HCT116 (cell line): ENCODE measurements around the gene TMTC1. TPM values are rescaled to one million over a fixed set of nuclear protein-coding genes. Genes with fewer than 3 reads are reported as not detected.

Source experiments
- ATAC-seq: fragments of 200-7000 bp; cut with Tn5 transposase; 2 replicates; pipeline ENCODE4 v1.9.1; 2020; ENCODE audit warnings: mild to moderate bottlenecking, moderate library complexity
- BruUV-seq: library from RNA; stranded (reverse); fragments of 400-500 nt; replicated peaks from 2 replicates; lab custom pipeline; 2021; lab: Mats Ljungman, UMichigan
- CTCF ChIA-PET: fragments of 300-600 bp; sonication (Branson Sonifier 250); formaldehyde crosslinking; loops from one replicate; lab custom pipeline; 2021; ENCODE audit warnings: antibody characterized with exemption; lab: Charles Lee
- POLR2A ChIA-PET: fragments of 300-600, 350-600 bp; sonication (Branson Sonifier 250); formaldehyde crosslinking; loops from one replicate; lab custom pipeline; 2021; ENCODE audit warnings: antibody characterized with exemption; lab: Charles Lee
- RAD21 ChIA-PET, 2 experiments: fragments of 300-600 bp; sonication (Branson Sonifier 250); formaldehyde crosslinking; loops; one replicate each; lab custom pipeline; 2023; ENCODE audit warnings: low total read pairs in 2 of 2; ENCODE audit not compliant: uncharacterized antibody in 2 of 2, unreplicated experiment in 2 of 2, low non-redundant PET in 1 of 2; lab: Charles Lee
- DNase-seq: peaks from one replicate; pipeline ENCODE4 v3.0.0-alpha.2; 2010; ENCODE audit warnings: low read depth, low spot score
- H2AFZ ChIP-seq: fragments of 200-600 bp; shearing (Covaris generic), sonication (generic); 2 replicates; pipeline ENCODE4 v1.6.1; 2017; ENCODE audit warnings: low read depth, mixed run types, mixed read lengths, antibody characterized with exemption, low read length; ENCODE audit not compliant: poor library complexity, severe bottlenecking
- H3K27ac ChIP-seq: 2 replicates; pipeline ENCODE4 v1.5.1; 2012; ENCODE audit warnings: low read depth, low read length
- H3K27me3 ChIP-seq: fragments of 200-600 bp; sonication (generic); 2 replicates; pipeline ENCODE4 v1.6.1; 2016; ENCODE audit warnings: mixed run types, low read length, mixed read lengths; ENCODE audit not compliant: insufficient read depth
- H3K36me3 ChIP-seq, 2 experiments: fragments of 200-500 bp in 1 of 2; fragments of 200-600 bp in 1 of 2; sonication (Bioruptor generic) in 1 of 2; sonication (generic) in 1 of 2; 2 replicates each; pipeline versions ENCODE4 v1.5.1 to v1.6.1; 2014 to 2016; ENCODE audit warnings: low read length in 2 of 2, inconsistent platforms in 1 of 2, mixed read lengths in 1 of 2, mixed run types in 1 of 2; ENCODE audit not compliant: insufficient read depth in 2 of 2, control insufficient read depth in 1 of 2
- H3K4me1 ChIP-seq, 2 experiments: fragments of 200-600 bp in 1 of 2; sonication (generic) in 1 of 2; 2 replicates each; pipeline versions ENCODE4 v1.5.1 to v1.6.1; 2012 to 2017; ENCODE audit warnings: low read length in 2 of 2, inconsistent platforms in 1 of 2, mild to moderate bottlenecking in 1 of 2, mixed read lengths in 1 of 2, mixed run types in 1 of 2, moderate library complexity in 1 of 2; ENCODE audit not compliant: insufficient read depth in 2 of 2, control insufficient read depth in 1 of 2
- H3K4me2 ChIP-seq: fragments of 200-600 bp; sonication (generic); 2 replicates; pipeline ENCODE4 v1.6.1; 2017; ENCODE audit warnings: mixed run types, low read length, mixed read lengths
- H3K4me3 ChIP-seq, 2 experiments: fragments of 200-600 bp in 1 of 2; sonication (generic) in 1 of 2; replicated peaks in 1 of 2; 2 replicates each; pipeline ENCODE4 v1.5.1; 2011 to 2016; ENCODE audit warnings: low read length in 2 of 2, control low read depth in 1 of 2, low read depth in 1 of 2, mild to moderate bottlenecking in 1 of 2, mixed read lengths in 1 of 2, mixed run types in 1 of 2
- H3K79me2 ChIP-seq: fragments of 200-600 bp; sonication (generic); 2 replicates; pipeline ENCODE4 v1.6.1; 2017; ENCODE audit warnings: mild to moderate bottlenecking, mixed run types, low read length, moderate library complexity, mixed read lengths; ENCODE audit not compliant: insufficient read depth
- H3K9ac ChIP-seq: fragments of 200-600 bp; sonication (generic); 2 replicates; pipeline ENCODE4 v1.6.1; 2016; ENCODE audit warnings: low read length, mixed read lengths
- H3K9me2 ChIP-seq: fragments of 200-600 bp; sonication (generic), shearing (Covaris generic); 2 replicates; pipeline ENCODE4 v1.6.1; 2017; ENCODE audit warnings: mixed run types, mild to moderate bottlenecking, moderate library complexity; ENCODE audit not compliant: insufficient read depth
- H3K9me3 ChIP-seq, 2 experiments: fragments of 200-500 bp in 1 of 2; fragments of 200-600 bp in 1 of 2; sonication (Bioruptor generic) in 1 of 2; sonication (generic) in 1 of 2; 2 replicates each; pipeline ENCODE4 v1.6.1; 2014 to 2017; ENCODE audit warnings: low read length in 2 of 2, mixed read lengths in 2 of 2, inconsistent platforms in 1 of 2, low read depth in 1 of 2, mild to moderate bottlenecking in 1 of 2, mixed run types in 1 of 2, moderate library complexity in 1 of 2; ENCODE audit not compliant: control insufficient read depth in 1 of 2, insufficient read depth in 1 of 2
- H4K20me1 ChIP-seq: fragments of 200-600 bp; sonication (generic), shearing (Covaris generic); 2 replicates; pipeline ENCODE4 v1.6.1; 2017; ENCODE audit warnings: mixed run types, mild to moderate bottlenecking, moderate library complexity; ENCODE audit not compliant: insufficient read depth
- ELF1 ChIP-seq: IDR thresholded peaks from 2 replicates; pipeline ENCODE4 v1.6.1; 2012; ENCODE audit warnings: low read depth, borderline replicate concordance
- EZH2phosphoT487 ChIP-seq: fragments of 200-600 bp; IDR thresholded peaks from 2 replicates; pipeline ENCODE4 v1.6.1; 2018; ENCODE audit warnings: antibody characterized with exemption, borderline replicate concordance
- FOSL1 ChIP-seq: IDR thresholded peaks from 2 replicates; pipeline ENCODE4 v1.6.1; 2012; ENCODE audit warnings: low read depth
- POLR2AphosphoS5 ChIP-seq: IDR thresholded peaks from 2 replicates; pipeline ENCODE4 v1.6.1; 2011; ENCODE audit warnings: mild to moderate bottlenecking, low read depth, low read length, moderate library complexity
- SIN3A ChIP-seq: IDR thresholded peaks from 2 replicates; pipeline ENCODE4 v1.6.1; 2012; ENCODE audit warnings: low read depth
- SP1 ChIP-seq: IDR thresholded peaks from 2 replicates; pipeline ENCODE4 v1.6.1; 2012; ENCODE audit warnings: low read depth
- TCF7L2 ChIP-seq: IDR thresholded peaks from 2 replicates; pipeline ENCODE4 v1.7.0; 2011; ENCODE audit warnings: borderline replicate concordance, inconsistent platforms; ENCODE audit not compliant: insufficient read depth, insufficient read length; ENCODE audit errors: extremely low read depth
- YY1 ChIP-seq: IDR thresholded peaks from 2 replicates; pipeline ENCODE4 v1.6.1; 2011; ENCODE audit warnings: low read length, low read depth, moderate library complexity, mild to moderate bottlenecking; ENCODE audit not compliant: insufficient replicate concordance; ENCODE audit errors: extremely low read depth
- ZFX ChIP-seq: fragments of 450-650 bp; IDR thresholded peaks from 2 replicates; pipeline ENCODE4 v1.6.1; 2017
- ZNF274 ChIP-seq: fragments of 200-500 bp; sonication (Bioruptor generic); IDR thresholded peaks from 2 replicates; pipeline ENCODE4 v1.6.1; 2014; ENCODE audit warnings: mild to moderate bottlenecking, low read depth, low read length, inconsistent platforms
- intact Hi-C: fragments of 100-400 bp; cut with micrococcal nuclease; formaldehyde crosslinking; loops from 2 replicates; pipeline ENCODE4 v1.10.0; 2022
- total RNA-seq: library from RNA; stranded (reverse); gene quantifications from one replicate; pipeline ENCODE4 v1.2.1, GENCODE V29; 2021; ENCODE audit not compliant: unreplicated experiment
- TF ChIP-seq, protein P1 (sequence below): IDR thresholded peaks from 2 replicates; pipeline ENCODE4 v1.6.1; 2012; ENCODE audit warnings: low read depth
- TF ChIP-seq, protein P2 (sequence below): IDR thresholded peaks from 2 replicates; pipeline ENCODE4 v1.6.1; 2012

Gene TMTC1
- total RNA-seq, 1 experiment from 2014 or later, result 2.0 TPM

DNA sequence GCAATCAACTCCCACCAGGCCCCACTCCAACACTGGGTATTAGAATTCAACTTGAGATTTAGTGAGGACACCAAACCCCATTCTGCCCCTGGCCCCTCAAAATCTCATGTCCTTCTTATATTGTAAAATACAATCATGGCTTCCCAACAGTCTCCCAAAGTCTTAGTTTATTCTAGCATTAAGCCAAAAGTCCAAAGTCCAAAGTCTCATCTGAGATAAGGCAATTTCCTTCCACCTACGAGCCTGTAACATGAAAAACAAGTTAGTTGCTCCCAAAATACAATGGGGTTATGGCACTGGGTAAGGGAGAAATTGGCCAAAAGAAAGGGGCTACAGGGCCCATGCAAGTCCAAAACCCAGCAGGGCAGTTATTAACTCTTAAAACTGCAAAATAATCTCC, 46.6 kb upstream of the TMTC1 start:
- H3K27ac ChIP-seq, result no peak overlapping the region
- H3K9ac ChIP-seq, result no peak overlapping the region
- H3K9me2 ChIP-seq, result no peaks in the 10 kb centered on the region
- intact Hi-C loops, result no loop called here
- POLR2A ChIA-PET, result no interaction called here
- H3K4me1 ChIP-seq, result peaks cover 0 to 3% of the 10 kb centered on the region in 2 experiments; a peak in 1 of 4 replicates
- H3K4me3 ChIP-seq, result no peak overlapping the region
- no peak overlapping the region for H2AFZ ChIP-seq
- H3K36me3 ChIP-seq, result no peaks in the 10 kb centered on the region
- TF ChIP-seq, protein P1, sequence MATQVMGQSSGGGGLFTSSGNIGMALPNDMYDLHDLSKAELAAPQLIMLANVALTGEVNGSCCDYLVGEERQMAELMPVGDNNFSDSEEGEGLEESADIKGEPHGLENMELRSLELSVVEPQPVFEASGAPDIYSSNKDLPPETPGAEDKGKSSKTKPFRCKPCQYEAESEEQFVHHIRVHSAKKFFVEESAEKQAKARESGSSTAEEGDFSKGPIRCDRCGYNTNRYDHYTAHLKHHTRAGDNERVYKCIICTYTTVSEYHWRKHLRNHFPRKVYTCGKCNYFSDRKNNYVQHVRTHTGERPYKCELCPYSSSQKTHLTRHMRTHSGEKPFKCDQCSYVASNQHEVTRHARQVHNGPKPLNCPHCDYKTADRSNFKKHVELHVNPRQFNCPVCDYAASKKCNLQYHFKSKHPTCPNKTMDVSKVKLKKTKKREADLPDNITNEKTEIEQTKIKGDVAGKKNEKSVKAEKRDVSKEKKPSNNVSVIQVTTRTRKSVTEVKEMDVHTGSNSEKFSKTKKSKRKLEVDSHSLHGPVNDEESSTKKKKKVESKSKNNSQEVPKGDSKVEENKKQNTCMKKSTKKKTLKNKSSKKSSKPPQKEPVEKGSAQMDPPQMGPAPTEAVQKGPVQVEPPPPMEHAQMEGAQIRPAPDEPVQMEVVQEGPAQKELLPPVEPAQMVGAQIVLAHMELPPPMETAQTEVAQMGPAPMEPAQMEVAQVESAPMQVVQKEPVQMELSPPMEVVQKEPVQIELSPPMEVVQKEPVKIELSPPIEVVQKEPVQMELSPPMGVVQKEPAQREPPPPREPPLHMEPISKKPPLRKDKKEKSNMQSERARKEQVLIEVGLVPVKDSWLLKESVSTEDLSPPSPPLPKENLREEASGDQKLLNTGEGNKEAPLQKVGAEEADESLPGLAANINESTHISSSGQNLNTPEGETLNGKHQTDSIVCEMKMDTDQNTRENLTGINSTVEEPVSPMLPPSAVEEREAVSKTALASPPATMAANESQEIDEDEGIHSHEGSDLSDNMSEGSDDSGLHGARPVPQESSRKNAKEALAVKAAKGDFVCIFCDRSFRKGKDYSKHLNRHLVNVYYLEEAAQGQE, result no peak
- no peak for TF ChIP-seq ELF1
- TF ChIP-seq, protein P2, sequence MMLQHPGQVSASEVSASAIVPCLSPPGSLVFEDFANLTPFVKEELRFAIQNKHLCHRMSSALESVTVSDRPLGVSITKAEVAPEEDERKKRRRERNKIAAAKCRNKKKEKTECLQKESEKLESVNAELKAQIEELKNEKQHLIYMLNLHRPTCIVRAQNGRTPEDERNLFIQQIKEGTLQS, result no peak
- no peak for TF ChIP-seq EZH2phosphoT487
- TF ChIP-seq ZNF274, result no peak
- TF ChIP-seq ZFX, result no peak
- TF ChIP-seq TCF7L2, result no peak
- TF ChIP-seq POLR2AphosphoS5, result no peak
- TF ChIP-seq SP1, result no peak
- no peak for TF ChIP-seq FOSL1
- no peak for TF ChIP-seq SIN3A
- no peak for TF ChIP-seq YY1
- no peaks in the 10 kb centered on the region for H3K79me2 ChIP-seq
- H4K20me1 ChIP-seq, result no peaks in the 10 kb centered on the region
- ATAC-seq (no peak), DNase-seq (no peak)
- RAD21 ChIA-PET, result no interaction called here
- BruUV-seq, result no TSS peak
- CTCF ChIA-PET, result no interaction called here
- H3K9me3 ChIP-seq, result no peaks in the 10 kb centered on the region; a peak in 1 of 4 replicates
- H3K27me3 ChIP-seq, result no peaks in the 10 kb centered on the region
- no peak overlapping the region for H3K4me2 ChIP-seq
